Esophagus mucosa (tissue), 1 donor: ENCODE results near the gene CLSTN1. TPM values are rescaled to one million over a fixed set of nuclear protein-coding genes. Genes with fewer than 3 reads are reported as not detected.
"Not testable (repeated sequence)": the region's sequence is repeated elsewhere in the genome, so short reads cannot be mapped to it uniquely, and the experiment has no call there.

Experiments used
- ATAC-seq: fragments of 200-7000 bp; cut with Tn5 transposase; one replicate; pipeline ENCODE4 v1.9.1; 2020
- total RNA-seq: library from RNA; stranded (reverse); gene quantifications from one replicate; pipeline ENCODE4 v1.2.4, GENCODE V29; 2023
- donor health status: DM: yes; HTN: yes; CAD: no.

Gene CLSTN1
- total RNA-seq, 1 donor from 2014 or later: 121 TPM

- ATAC-seq: peak; percentile 50
Observed at GRCh38 chr1:9728451-9729295, 95.1 kb downstream of the CLSTN1 start.

GRCh38 chr1:9726905-9727595 is 96.7 kb downstream of the CLSTN1 start:
- ATAC-seq: no peak

GRCh38 chr1:9726406-9726805 is 97.4 kb downstream of the CLSTN1 start:
- no peak for ATAC-seq

DNA sequence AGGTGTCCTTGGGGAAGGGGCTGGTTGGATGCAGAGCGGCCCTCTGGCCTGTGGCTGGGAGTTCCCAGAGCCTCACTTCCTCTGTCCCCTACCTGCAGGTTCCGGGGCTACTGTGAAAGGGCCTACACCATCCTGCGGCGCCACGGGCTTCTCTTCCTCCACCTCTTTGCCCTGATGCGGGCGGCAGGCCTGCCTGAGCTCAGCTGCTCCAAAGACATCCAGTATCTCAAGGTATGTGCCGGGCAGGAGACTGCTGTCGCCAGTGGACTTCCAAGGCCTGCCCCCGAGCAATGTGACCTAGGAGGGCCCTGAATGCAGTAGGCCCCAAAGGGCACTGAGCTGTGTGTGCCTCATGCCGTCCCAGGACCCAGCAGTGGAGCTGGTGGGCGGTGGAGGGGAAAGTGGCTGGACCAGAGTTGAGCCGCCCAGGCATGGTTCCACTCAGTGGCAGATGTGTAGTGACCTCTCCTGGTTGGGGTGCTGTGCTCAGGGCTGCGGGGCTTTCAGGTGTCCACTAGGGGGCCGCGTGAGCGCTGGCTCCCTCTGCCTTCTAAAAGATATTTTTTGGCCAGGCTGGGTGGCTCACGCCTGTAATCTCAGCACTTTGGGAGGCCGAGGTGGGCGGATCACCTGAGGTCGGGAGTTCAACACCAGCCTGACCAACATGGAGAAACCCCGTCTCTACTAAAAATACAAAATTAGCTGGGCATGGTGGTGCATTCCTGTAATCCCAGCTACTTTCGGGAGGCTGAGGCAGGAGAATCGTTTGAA is 98.9 kb downstream of the CLSTN1 start:
- peak; percentile 70 for ATAC-seq

DNA sequence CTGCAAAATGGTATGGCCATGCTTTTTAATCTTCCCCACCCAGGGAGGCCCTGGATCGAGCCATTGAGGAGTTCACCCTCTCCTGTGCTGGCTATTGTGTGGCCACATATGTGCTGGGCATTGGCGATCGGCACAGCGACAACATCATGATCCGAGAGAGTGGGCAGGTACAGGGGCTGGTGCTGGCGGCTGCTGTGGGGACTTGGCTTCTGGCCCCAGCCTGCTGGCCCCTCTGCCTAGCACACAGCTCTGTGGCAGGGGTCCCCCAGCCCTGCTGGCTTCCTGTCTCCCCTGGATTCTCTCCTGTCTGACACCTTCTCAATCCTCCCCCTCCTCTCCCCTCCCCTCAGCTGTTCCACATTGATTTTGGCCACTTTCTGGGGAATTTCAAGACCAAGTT is 99.8 kb downstream of the CLSTN1 start:
- ATAC-seq: no peak

DNA sequence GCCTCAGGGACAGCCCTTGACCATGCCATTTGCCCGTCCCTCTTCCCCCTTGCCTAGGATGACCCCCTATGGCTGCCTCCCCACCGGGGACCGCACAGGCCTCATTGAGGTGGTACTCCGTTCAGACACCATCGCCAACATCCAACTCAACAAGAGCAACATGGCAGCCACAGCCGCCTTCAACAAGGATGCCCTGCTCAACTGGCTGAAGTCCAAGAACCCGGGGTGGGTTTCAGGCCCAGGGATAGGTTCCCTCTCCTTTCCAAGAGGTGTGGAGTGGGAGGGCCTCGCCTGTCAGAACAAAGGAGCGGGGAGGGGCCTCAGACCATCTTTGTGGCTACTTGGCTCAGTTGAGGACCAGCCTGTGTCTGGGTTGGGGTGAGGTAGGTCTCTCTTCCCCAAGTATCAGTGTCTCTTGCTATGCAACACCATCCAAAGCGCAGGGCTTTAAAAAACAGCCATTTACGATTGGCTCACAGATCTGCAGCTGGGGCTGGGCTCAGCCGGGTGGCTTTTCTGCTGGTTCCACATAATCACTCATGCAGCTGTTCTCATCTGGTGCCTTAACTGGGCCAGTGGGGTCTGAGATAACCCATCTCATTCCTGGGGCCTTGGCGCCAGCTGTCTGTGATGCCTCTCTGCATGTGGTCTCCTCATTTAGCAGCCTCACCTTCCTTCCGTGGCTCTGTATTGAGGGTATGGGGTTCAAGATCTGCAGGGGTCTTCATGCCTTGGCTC is 100.5 kb downstream of the CLSTN1 start:
- ATAC-seq: no peak

- ATAC-seq: no peak
Observed at GRCh38 chr1:9722378-9722749, 101.4 kb downstream of the CLSTN1 start.

GRCh38 chr1:9721606-9722377 is 102.0 kb downstream of the CLSTN1 start:
- peak; percentile 8 for ATAC-seq

- ATAC-seq: peak; percentile 1
Observed at GRCh38 chr1:9720785-9721605, 102.8 kb downstream of the CLSTN1 start.

DNA sequence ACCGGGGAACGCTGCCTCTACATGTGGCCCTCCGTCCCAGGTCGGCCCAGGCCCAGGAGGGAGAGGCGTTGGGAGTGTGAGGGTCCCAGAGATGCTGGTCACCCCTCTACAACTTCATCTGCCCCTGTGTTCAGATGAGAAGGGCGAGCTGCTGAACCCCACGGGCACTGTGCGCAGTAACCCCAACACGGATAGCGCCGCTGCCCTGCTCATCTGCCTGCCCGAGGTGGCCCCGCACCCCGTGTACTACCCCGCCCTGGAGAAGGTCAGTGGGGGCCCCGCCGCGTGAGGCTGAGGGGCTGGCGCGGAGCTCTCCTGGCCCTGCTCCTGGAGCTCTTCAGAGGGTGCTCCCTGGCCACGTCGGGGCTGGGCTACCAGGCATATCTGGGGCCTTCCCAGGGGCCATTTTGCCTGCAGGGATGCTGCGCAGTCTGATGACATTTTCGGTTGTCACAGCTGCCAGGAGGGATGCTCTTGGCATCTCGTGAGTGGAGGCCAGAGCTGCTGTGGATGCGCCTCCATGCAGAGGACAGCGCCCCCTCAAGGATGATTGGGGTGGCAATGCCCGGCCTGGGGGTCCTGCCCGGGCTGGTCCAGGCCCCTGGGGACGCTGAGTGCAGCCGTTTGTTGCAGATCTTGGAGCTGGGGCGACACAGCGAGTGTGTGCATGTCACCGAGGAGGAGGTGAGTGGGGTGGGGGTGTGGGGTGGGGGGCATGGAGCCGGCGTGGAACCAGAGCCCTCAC is 103.6 kb downstream of the CLSTN1 start:
- ATAC-seq: no peak

- ATAC-seq: no peak
Observed at GRCh38 chr1:9718006-9718680, 105.6 kb downstream of the CLSTN1 start.

DNA sequence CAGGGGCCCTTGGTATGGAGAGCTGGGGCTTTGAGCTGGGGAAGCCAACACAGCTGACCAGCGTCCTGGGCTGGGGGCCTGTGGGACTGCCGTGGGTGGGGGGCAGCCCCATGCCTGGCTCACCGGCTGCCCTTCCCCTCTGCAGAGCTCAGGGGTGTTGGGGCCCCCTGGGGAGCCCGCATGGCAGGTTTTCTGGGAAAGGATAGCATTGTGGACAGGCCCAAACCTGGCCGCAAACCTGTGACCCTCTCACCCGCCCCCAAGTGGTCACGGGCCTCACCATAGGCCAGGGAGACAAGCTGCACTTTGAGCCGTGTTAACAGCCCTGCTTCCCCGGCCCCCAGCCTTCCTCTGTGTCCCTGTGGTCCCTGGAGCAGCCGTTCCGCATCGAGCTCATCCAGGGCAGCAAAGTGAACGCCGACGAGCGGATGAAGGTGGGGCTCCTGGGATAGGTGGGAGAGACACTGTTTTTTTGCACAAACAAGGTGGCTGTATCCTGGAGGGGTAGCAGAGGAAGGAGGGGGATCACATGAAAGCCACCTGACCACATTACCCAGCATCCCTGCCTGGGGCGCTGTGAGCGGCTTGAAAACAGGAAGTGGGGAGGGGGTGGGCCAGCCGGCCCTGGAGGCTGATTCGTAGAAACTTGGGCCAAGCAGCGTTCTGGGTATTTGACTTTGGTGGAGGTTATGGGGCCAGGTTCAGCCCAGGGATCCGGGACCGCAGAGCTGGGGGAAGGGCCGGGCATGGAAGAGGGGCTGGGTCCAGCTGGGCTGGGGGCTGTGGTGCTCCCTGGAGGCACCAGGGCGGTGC is 106.4 kb downstream of the CLSTN1 start:
- peak; percentile 4 for ATAC-seq

DNA sequence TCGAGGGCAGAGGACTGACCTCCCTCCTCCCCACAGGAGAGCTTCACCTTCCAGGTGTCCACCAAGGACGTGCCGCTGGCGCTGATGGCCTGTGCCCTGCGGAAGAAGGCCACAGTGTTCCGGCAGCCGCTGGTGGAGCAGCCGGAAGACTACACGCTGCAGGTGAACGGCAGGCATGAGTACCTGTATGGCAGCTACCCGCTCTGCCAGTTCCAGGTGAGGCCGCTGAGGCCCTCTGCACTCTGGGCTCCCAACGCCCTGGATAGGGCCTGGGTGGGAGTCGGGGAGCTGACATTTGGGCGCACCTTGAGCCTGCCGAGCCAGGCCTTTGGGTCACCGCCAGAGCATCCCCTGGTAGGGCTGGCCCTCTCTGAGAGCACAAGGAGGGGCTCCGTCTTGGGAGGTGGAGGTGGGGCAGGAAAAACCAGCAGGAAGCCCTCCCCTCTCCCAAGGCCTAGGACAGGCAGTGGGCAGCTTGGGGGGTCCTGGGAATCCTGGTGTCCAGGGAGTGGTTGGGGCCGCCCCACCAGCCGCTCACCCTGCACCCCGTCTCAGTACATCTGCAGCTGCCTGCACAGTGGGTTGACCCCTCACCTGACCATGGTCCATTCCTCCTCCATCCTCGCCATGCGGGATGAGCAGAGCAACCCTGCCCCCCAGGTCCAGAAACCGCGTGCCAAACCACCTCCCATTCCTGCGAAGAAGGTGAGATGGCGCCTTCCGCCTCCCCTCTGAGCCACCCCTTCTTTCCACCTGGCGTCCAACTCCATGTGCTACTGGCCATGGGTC is 107.2 kb downstream of the CLSTN1 start:
- no peak for ATAC-seq

DNA sequence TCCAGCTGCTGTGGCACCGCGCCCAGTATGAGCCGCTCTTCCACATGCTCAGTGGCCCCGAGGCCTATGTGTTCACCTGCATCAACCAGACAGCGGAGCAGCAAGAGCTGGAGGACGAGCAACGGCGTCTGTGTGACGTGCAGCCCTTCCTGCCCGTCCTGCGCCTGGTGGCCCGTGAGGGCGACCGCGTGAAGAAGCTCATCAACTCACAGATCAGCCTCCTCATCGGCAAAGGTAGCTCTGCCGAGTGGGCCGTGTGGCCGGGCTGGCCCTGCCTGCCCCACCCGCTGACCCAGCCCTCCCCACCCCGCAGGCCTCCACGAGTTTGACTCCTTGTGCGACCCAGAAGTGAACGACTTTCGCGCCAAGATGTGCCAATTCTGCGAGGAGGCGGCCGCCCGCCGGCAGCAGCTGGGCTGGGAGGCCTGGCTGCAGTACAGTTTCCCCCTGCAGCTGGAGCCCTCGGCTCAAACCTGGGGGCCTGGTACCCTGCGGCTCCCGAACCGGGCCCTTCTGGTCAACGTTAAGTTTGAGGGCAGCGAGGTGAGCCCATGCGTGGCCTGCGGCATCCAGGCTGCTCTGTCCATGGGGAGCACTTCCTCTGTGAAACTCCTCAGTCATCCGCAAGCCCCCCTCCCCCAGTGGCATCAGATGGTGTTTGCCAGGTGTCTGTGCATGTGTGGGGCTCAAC is 108.1 kb downstream of the CLSTN1 start:
- ATAC-seq: no peak

DNA sequence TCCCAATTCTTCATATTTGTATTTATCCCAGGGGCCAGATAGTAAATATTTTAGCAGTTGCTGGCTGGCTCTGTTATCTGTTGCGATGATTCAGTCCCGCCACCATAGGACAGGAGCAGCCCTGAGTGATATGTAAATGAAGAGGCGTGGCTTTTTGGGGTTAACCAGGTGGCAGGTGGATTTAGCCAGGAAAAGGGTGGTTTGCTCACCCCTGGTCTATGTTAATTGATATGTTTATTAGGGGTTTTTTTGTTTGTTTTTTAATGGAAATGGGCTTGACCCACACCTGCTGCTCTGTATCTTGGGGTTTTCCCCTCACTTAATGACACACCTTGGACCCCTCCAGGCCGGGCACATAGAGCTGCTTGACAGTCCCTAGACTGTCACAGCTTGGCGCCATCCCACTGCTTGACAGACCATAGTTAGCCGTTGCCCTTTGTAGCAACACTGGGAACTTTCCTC is 109.5 kb downstream of the CLSTN1 start:
- no peak for ATAC-seq

GRCh38 chr1:9712767-9713166 is 111.0 kb downstream of the CLSTN1 start:
- not testable (repeated sequence) for ATAC-seq

DNA sequence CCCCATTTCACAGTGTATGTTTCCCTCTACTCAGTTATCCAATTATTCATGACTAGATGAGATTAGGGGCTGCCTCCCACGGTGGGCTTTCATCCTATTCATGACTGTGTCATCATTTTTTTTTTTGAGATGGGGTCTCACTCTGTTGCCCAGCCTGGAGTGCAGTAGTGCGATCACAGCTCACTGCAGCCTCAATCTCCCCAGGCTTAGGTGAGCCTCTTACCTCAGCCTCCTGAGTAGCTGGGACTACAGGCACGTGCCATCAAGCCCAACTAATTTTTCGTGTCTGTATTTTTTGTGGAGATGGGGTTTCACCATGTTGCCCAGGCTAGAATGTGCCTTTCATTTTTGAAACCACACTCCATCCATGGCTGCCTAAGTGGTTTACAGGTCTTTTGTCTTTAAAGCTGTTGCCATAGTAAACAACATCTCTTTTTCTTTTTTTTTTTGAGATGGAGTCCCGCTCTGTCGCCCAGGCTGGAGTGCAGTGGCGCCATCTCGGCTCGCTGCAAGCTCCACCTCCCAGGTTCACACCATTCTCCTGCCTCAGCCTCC is 112.2 kb downstream of the CLSTN1 start:
- ATAC-seq: no peak
